Measurements from ENCODE around the gene LMO2.

DNA sequence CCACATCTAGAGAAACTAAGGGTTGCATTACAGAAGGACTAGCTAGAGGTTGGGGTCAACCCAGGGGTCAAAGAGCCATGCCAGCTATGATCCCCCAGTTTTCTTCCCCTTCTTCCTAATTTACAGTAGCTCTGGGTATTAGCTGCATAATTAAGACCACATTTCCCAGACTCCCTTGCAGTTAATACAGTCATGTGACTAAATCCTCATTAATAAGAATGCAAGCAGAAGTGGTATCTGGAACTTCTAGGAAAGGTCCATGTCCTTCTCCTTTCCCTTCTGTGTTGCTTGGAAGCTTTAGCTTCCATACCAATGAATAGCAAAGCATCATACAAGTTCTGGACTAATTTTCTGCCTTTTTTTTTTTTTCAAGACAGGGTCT is 19.1 kb upstream of the LMO2 start:
- no peak for TF ChIP-seq CTCF (IDR thresholded peaks at IDR 0.05)
- TF ChIP-seq POLR2A (IDR thresholded peaks at IDR 0.05), result no peak
- no peak for TF ChIP-seq EP300 (IDR thresholded peaks at IDR 0.05)
